SK-N-MC (cell line): ENCODE measurements around the gene TOR3A.

Experiments used
- EZH2 ChIP-seq: fragments of 200-600 bp; sonication (generic); IDR thresholded peaks from one replicate; pipeline ENCODE4 v1.6.1; 2017; ENCODE audit warnings: antibody characterized with exemption
- FOXP2 ChIP-seq: optimal IDR thresholded peaks from 2 replicates; pipeline ENCODE3; 2011; ENCODE audit warnings: mild to moderate bottlenecking, moderate library complexity; ENCODE audit not compliant: insufficient read depth; ENCODE audit errors: extremely low read length, control extremely low read depth
- POLR2AphosphoS5 ChIP-seq: IDR thresholded peaks from 2 replicates; pipeline ENCODE4 v1.6.1; 2012; ENCODE audit warnings: mild to moderate bottlenecking, low read depth, low read length, borderline replicate concordance

DNA sequence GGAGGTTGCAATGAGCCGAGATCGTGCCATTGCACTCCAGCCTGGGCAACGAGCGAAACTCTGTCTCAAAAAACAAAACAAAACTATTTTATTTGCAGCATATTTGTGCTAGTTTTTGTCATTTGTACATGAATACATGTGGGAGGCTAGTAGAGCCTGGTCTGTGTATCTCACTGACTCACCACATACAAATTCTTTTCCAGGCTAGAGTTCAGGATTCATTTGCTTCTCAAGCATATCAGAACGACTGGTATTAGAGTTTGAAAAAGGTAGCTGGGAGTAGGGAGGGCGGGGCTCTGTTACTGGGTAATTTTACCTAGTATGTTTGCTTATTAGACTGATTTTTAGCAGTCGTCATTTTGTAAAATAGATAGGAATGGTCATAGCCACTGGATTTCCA, 4.5 kb upstream of the TOR3A start:
- TF ChIP-seq POLR2AphosphoS5 (no peak), FOXP2 (no peak), EZH2 (no peak)
